GM21526 (cell line): Measurements from ENCODE around the gene NTF3.

Experiments
- ATAC-seq: cut with Tn5 transposase; IDR thresholded peaks from one replicate; pipeline ENCODE4 v1.9.1; 2021; ENCODE audit warnings: moderate library complexity; ENCODE audit not compliant: unreplicated experiment, low FRiP score

The NTF3 gene

GRCh38 chr12:5430641-5431603, 986 bp upstream of the NTF3 start:
- no peak for ATAC-seq

GRCh38 chr12:5433081-5433844, 1.4 kb downstream of the NTF3 start:
- no peak for ATAC-seq

- no peak for ATAC-seq
Observed at GRCh38 chr12:5433845-5434646, 2.1 kb downstream of the NTF3 start.

- no peak for ATAC-seq
Observed at GRCh38 chr12:5434647-5435560, 3.0 kb downstream of the NTF3 start.

DNA sequence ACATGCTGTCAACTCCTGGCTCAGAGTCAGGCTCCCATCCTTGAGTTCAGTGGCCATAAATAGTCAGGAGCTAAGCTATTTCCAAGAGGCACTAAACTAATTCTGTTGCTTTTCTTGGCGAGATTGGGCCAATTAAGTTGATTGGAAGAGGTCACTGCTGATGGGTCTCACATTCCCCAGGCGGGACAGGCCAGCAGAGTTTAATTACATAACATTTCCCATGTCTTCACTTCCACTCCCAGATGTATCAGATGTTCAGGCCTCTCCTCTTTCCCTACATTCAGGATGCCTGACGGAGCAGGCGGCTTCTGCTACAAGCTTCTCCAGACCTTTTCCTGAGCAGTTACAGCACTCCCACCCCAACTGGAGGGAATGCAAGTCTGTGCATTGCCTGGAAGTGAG, 5.3 kb downstream of the NTF3 start:
- ATAC-seq: no peak

GRCh38 chr12:5437589-5437988, 5.7 kb downstream of the NTF3 start:
- no peak for ATAC-seq

DNA sequence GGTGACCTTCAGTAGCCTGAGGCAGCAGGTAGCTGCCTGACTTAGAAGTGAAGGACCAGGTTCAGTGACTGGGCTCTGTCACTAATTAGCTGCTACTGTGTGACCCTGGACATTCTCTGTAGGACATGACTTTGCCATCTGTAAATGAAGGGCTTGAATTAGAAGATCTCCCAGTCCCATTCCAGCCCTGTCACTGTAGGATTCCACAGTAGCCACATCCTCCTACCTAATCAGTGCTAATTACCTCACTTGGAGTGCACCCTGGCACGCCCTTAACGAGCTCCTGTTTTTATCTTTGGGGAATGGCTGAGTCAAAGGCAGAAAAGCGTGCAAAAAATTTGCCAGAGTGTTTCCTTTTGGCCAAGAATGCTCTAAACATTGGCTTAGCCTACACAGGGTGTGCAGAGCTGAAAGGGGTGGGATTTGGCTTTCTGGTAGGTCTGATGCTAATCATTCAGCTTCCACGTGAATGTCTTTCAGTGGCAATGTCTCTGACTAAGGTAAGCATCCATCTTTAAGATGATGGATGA, 6.8 kb downstream of the NTF3 start:
- ATAC-seq: no peak

DNA sequence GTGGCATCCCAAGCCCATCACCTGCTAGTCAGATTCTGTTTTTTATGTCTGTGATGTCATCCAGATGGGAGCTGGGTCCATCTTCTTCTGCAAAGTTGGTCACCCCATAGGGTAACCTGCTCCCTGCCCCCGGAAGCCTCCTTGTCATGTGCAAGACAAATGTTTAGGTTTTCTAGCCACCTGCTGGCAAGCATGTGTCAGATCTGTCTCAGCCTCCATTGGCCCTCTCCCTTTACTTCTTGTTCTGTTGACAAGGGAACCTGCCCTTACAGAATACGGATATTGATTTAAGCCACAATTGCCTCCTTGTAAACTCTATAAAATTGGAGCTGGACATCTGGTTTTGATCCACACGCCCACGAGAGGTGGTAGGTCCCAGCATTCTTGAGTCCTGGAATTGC, 7.5 kb downstream of the NTF3 start:
- ATAC-seq: no peak

GRCh38 chr12:5439788-5440300, 7.9 kb downstream of the NTF3 start:
- no peak for ATAC-seq

DNA sequence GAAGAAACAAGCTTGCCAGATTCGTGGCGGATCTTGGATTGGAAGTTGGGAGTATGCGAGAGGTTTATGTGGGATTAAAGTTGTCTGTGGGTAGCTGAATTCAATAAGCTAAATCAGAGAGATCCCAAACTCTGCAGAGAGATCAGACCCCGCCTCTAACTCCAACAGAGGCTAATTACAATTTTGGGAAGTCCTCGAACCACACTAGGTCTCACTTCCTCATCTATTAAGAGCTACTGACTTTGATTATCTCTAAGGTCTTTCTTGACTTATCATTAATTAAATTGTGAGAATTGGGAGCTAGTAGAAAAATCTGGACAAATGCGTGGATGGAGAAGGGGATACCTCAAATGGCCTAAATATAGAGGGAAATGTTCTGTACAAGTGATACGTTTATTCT, 9.1 kb downstream of the NTF3 start:
- ATAC-seq: no peak

- ATAC-seq: no peak
Observed at GRCh38 chr12:5441497-5442236, 9.8 kb downstream of the NTF3 start.

GRCh38 chr12:5442251-5443006, 10.5 kb downstream of the NTF3 start:
- no peak for ATAC-seq

- no peak for ATAC-seq
Observed at GRCh38 chr12:5444520-5444919, 12.6 kb downstream of the NTF3 start.

- no peak for ATAC-seq
Observed at GRCh38 chr12:5447320-5447719, 15.4 kb downstream of the NTF3 start.

DNA sequence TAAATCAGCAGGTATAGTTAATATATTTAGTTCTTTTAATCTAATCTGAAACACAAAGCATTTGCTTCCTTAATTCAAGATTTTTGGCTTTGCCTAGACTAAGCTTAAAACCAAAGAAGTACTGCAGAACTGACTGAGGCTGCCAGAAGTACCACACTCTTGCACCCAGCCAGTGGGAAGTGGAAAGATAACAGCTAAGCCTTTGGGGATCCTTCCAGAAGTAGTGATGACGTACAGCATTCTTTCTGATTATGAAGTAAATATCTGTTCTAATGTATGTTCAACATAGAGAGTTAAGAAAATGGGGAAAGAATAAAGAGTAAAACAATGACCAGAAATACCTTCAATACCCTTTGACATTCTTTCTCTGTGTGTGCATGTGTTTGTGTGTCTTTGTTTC, 19.3 kb downstream of the NTF3 start:
- no peak for ATAC-seq

GRCh38 chr12:5452569-5452968, 20.7 kb downstream of the NTF3 start:
- no peak for ATAC-seq

DNA sequence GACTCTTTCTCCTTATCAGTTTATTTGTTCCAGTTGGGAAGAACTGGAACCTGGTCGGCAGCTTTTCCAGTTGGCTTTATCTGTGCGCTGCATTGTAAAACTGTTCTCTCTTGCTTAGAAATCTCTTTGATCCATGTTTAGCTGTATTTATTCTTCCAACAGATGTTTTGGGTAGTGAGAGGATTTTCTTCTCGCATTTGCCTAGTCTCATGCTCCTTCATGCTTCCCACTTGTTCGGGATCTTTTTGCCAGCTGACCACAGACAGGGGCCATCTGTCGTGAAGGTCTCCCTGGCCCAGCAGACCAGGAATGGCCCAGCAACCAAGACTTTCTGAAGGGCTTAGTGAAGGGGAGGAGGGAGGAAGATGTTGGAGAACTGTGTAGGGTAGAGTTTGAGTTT, 21.6 kb downstream of the NTF3 start:
- ATAC-seq: no peak

- ATAC-seq: no peak
Observed at GRCh38 chr12:5455045-5455444, 23.1 kb downstream of the NTF3 start.
